ENCODE measurements around the gene NACC2.
"Not testable (repeated sequence)": the region's sequence is repeated elsewhere in the genome, so short reads cannot be mapped to it uniquely, and the experiment has no call there.

The NACC2 gene

GRCh38 chr9:136079211-136079915, 15.7 kb downstream of the NACC2 start:
- DNase-seq, result peak; percentile 40

- no peak for DNase-seq
Observed at GRCh38 chr9:136078498-136079011, 16.5 kb downstream of the NACC2 start.

- DNase-seq, result no peak
Observed at GRCh38 chr9:136078024-136078423, 17.1 kb downstream of the NACC2 start.

GRCh38 chr9:136077491-136077890, 17.6 kb downstream of the NACC2 start:
- DNase-seq, result no peak

- no peak for DNase-seq
Observed at GRCh38 chr9:136075881-136076678, 19.0 kb downstream of the NACC2 start.

- no peak for DNase-seq
Observed at GRCh38 chr9:136075134-136075841, 19.8 kb downstream of the NACC2 start.

- DNase-seq, result no peak
Observed at GRCh38 chr9:136074706-136075105, 20.4 kb downstream of the NACC2 start.

GRCh38 chr9:136062657-136063439, 32.2 kb downstream of the NACC2 start:
- no peak for DNase-seq

- not testable (repeated sequence) for DNase-seq
Observed at GRCh38 chr9:136061916-136062315, 33.2 kb downstream of the NACC2 start.

- no peak for DNase-seq
Observed at GRCh38 chr9:136061405-136061804, 33.7 kb downstream of the NACC2 start.

GRCh38 chr9:136060671-136061371, 34.3 kb downstream of the NACC2 start:
- DNase-seq, result peak; percentile 11

- peak; percentile 9 for DNase-seq
Observed at GRCh38 chr9:136059851-136060670, 35.0 kb downstream of the NACC2 start.

- DNase-seq, result peak; percentile 21
Observed at GRCh38 chr9:136059321-136059791, 35.7 kb downstream of the NACC2 start.

- DNase-seq, result no peak
Observed at GRCh38 chr9:136058801-136059302, 36.2 kb downstream of the NACC2 start.

- DNase-seq, result no peak
Observed at GRCh38 chr9:136058084-136058483, 37.0 kb downstream of the NACC2 start.

GRCh38 chr9:136057236-136058081, 37.6 kb downstream of the NACC2 start:
- DNase-seq, result no peak

GRCh38 chr9:136056546-136057235, 38.4 kb downstream of the NACC2 start:
- no peak for DNase-seq

GRCh38 chr9:136055715-136056545, 39.2 kb downstream of the NACC2 start:
- DNase-seq, result no peak
